Tibial artery (tissue), 4 donors: Measurements from ENCODE around the gene LYST.

Experiments
- DNase-seq, 2 donors: peaks; one replicate each; pipeline ENCODE4 v3.0.0-alpha.2; 2019
- H3K27ac ChIP-seq, 2 donors: fragments of 200-600 bp; sonication (generic) in 1 of 2; 1 replicate in 1 of 2; 2 replicates in 1 of 2; pipeline ENCODE4 v1.5.1; 2018 to 2019; ENCODE audit warnings: mild to moderate bottlenecking in 1 of 2
- H3K27me3 ChIP-seq, 2 donors: fragments of 200-600 bp; sonication (generic) in 1 of 2; one replicate each; pipeline versions ENCODE4 v1.5.1 to v1.6.0; 2016 to 2019
- H3K36me3 ChIP-seq, 3 donors: fragments of 200-600 bp; sonication (generic) in 2 of 3; one replicate each; pipeline ENCODE4 v1.5.1; 2016 to 2019; ENCODE audit warnings: mild to moderate bottlenecking in 2 of 3
- H3K4me1 ChIP-seq, 4 donors: fragments of 200-600 bp; sonication (generic) in 2 of 4; 1 replicate in 3 of 4; 2 replicates in 1 of 4; pipeline ENCODE4 v1.5.1; 2016 to 2019
- H3K4me3 ChIP-seq, 2 donors: fragments of 200-600 bp; sonication (generic) in 1 of 2; 1 replicate in 1 of 2; 2 replicates in 1 of 2; pipeline ENCODE4 v1.5.1; 2018 to 2019; ENCODE audit warnings: mild to moderate bottlenecking in 2 of 2
- H3K9me3 ChIP-seq, 3 donors: fragments of 200-600 bp; sonication (generic) in 1 of 3; one replicate each; pipeline ENCODE4 v1.5.1; 2016 to 2019
- CTCF ChIP-seq, 2 experiments: fragments of 200-600 bp in 1 of 2; fragments of 450-650 bp in 1 of 2; IDR thresholded peaks; one replicate each; pipeline ENCODE4 v1.5.1; 2017 to 2019; ENCODE audit warnings: antibody characterized with exemption in 2 of 2, mild to moderate bottlenecking in 1 of 2, moderate library complexity in 1 of 2
- intact Hi-C: fragments of 100-400 bp; cut with DNase I; formaldehyde crosslinking; loops from one replicate; pipeline ENCODE4 v1.15.0; 2023; ENCODE audit warnings: low total_unique reads

The LYST gene

GRCh38 chr1:235832011-235832410 lies 34.7 kb downstream of the LYST start:
- Histone ChIP-seq H3K9me3 (no peaks in the 10 kb centered on the region), H3K4me1 (peaks cover 0 to 13% (median 4%) of the 10 kb centered on the region in 4 donors), H3K36me3 (peaks cover 0 to 11% (median 4%) of the 10 kb centered on the region in 3 donors), H3K27me3 (no peaks in the 10 kb centered on the region), H3K27ac (no peak overlapping the region), H3K4me3 (no peak overlapping the region)
- no peak for TF ChIP-seq CTCF (IDR thresholded peaks at IDR 0.05)
- intact Hi-C loops: no loop called here
- no peak for DNase-seq

GRCh38 chr1:235831148-235831547 lies 35.6 kb downstream of the LYST start:
- H3K4me1 ChIP-seq: peaks cover 0 to 13% (median 4%) of the 10 kb centered on the region in 4 donors
- no peak for DNase-seq
- no peaks in the 10 kb centered on the region for H3K27me3 ChIP-seq
- no peak overlapping the region for H3K4me3 ChIP-seq
- peaks cover 0 to 11% (median 4%) of the 10 kb centered on the region in 3 donors for H3K36me3 ChIP-seq
- no peaks in the 10 kb centered on the region for H3K9me3 ChIP-seq
- intact Hi-C loops: no loop called here
- H3K27ac ChIP-seq: no peak overlapping the region
- TF ChIP-seq CTCF (IDR thresholded peaks at IDR 0.05): no peak

GRCh38 chr1:235826102-235826854 lies 40.4 kb downstream of the LYST start:
- H3K27me3 ChIP-seq: no peaks in the 10 kb centered on the region
- intact Hi-C loops: no loop called here
- H3K9me3 ChIP-seq: no peaks in the 10 kb centered on the region
- peaks cover 0 to 10% (median 2%) of the 10 kb centered on the region in 4 donors for H3K4me1 ChIP-seq
- no peak overlapping the region for H3K27ac ChIP-seq
- TF ChIP-seq CTCF (IDR thresholded peaks at IDR 0.05): no peak
- peaks cover 0 to 11% (median 4%) of the 10 kb centered on the region in 3 donors for H3K36me3 ChIP-seq
- DNase-seq: no peak
- no peak overlapping the region for H3K4me3 ChIP-seq

DNA sequence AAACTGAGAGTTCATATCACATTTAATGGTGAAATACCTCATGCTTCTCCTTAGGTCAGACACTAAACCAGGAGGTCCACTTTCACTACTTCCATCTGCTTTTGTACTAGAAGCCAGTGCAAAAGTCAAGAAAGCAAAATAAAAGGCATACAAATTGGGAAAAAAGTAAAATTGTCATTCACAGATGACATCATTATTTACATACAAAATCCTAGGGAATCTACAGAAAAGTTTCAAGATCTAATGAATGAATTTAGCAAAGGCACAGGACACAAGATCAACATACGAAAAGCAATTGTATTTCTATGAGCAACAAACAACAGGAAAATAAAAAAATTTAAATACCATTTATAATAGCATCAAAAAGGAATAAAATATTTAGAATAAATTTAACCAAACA lies 41.5 kb downstream of the LYST start:
- H3K27me3 ChIP-seq: no peaks in the 10 kb centered on the region
- DNase-seq: no peak
- no peak overlapping the region for H3K4me3 ChIP-seq
- no peak overlapping the region for H3K27ac ChIP-seq
- intact Hi-C loops: no loop called here
- peaks cover 1 to 10% (median 4%) of the 10 kb centered on the region in 3 donors for H3K36me3 ChIP-seq
- peaks cover 0 to 14% (median 2%) of the 10 kb centered on the region in 4 donors for H3K4me1 ChIP-seq
- no peak for TF ChIP-seq CTCF (IDR thresholded peaks at IDR 0.05)
- H3K9me3 ChIP-seq: no peaks in the 10 kb centered on the region

DNA sequence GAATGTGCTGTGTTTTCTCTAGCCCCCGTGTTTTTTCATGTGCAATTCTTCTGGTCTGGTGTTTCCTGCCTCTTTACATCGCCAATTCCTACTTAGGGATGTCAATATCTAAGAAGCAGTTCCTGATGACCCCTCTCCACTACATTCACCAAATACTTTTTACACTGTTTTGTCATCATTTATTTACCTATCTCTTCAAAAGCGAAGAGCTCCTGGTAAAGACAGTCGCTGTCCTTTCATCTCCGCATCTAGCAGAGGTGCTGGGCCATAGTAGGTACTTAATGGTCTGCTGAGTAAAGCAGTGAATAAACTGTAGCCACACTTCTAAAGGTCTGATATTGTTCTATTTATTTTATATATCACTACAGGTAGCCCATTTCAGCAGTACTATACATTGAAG lies 43.0 kb downstream of the LYST start:
- Histone ChIP-seq H3K27ac (no peak overlapping the region), H3K36me3 (peaks cover 0 to 3% (median 0%) of the 10 kb centered on the region in 3 donors), H3K27me3 (no peaks in the 10 kb centered on the region), H3K4me3 (no peak overlapping the region), H3K9me3 (no peaks in the 10 kb centered on the region), H3K4me1 (peaks cover 0 to 14% (median 2%) of the 10 kb centered on the region in 4 donors)
- intact Hi-C loops: no loop called here
- no peak for DNase-seq
- no peak for TF ChIP-seq CTCF (IDR thresholded peaks at IDR 0.05)
